H9 (cell line): ENCODE data around the gene BDH1. TPM values are rescaled to one million over a fixed set of nuclear protein-coding genes. Genes with fewer than 3 reads are reported as not detected.

Experiments used
- DNase-seq: peaks from one replicate; pipeline ENCODE4 v3.0.0-alpha.2; 2017
- H2AFZ ChIP-seq: one replicate; pipeline ENCODE4 v1.6.1; 2013; ENCODE audit warnings: mild to moderate bottlenecking, low read length, control low read depth, moderate library complexity
- H2AK5ac ChIP-seq: 2 replicates; pipeline ENCODE4 v1.6.1; 2013; ENCODE audit warnings: low read length, control low read depth, mixed read lengths; ENCODE audit not compliant: insufficient read length
- H2BK120ac ChIP-seq: one replicate; pipeline ENCODE4 v1.6.1; 2013; ENCODE audit warnings: low read depth, mild to moderate bottlenecking, low read length, control low read depth, inconsistent platforms; ENCODE audit not compliant: poor library complexity, severe bottlenecking
- H2BK12ac ChIP-seq: 2 replicates; pipeline ENCODE4 v1.6.1; 2013; ENCODE audit warnings: low read length, control low read depth, mixed read lengths, low read depth; ENCODE audit not compliant: insufficient read length
- H2BK15ac ChIP-seq: 2 replicates; pipeline ENCODE4 v1.6.1; 2013; ENCODE audit warnings: low read depth, low read length, control low read depth
- H2BK20ac ChIP-seq: one replicate; pipeline ENCODE4 v1.6.1; 2013; ENCODE audit warnings: low read depth, mild to moderate bottlenecking, low read length, control low read depth, inconsistent platforms; ENCODE audit not compliant: poor library complexity, severe bottlenecking
- H2BK5ac ChIP-seq: 2 replicates; pipeline ENCODE4 v1.6.1; 2013; ENCODE audit warnings: low read length, control low read depth, mixed read lengths; ENCODE audit not compliant: insufficient read length
- H3K14ac ChIP-seq: 2 replicates; pipeline ENCODE4 v1.6.1; 2013; ENCODE audit warnings: low read length, control low read depth; ENCODE audit not compliant: insufficient read depth
- H3K18ac ChIP-seq: 2 replicates; pipeline ENCODE4 v1.6.1; 2013; ENCODE audit warnings: low read depth, mild to moderate bottlenecking, mixed read lengths, low read length, control low read depth; ENCODE audit not compliant: insufficient read length
- H3K23ac ChIP-seq: 2 replicates; pipeline ENCODE4 v1.6.1; 2013; ENCODE audit warnings: low read length, control low read depth, mixed read lengths, low read depth; ENCODE audit not compliant: insufficient read length
- H3K23me2 ChIP-seq: 2 replicates; pipeline ENCODE4 v1.6.1; 2013; ENCODE audit warnings: low read depth, mild to moderate bottlenecking, mixed read lengths, low read length, control low read depth; ENCODE audit not compliant: insufficient read length, poor library complexity, severe bottlenecking
- H3K27ac ChIP-seq: 2 replicates; pipeline ENCODE4 v1.5.1; 2013; ENCODE audit warnings: low read length, control low read depth, mixed read lengths, low read depth; ENCODE audit not compliant: insufficient read length
- H3K27me3 ChIP-seq: 2 replicates; pipeline ENCODE4 v1.6.1; 2013; ENCODE audit warnings: low read length, control low read depth, inconsistent platforms; ENCODE audit not compliant: insufficient read depth
- H3K4ac ChIP-seq: 2 replicates; pipeline ENCODE4 v1.6.1; 2013; ENCODE audit warnings: low read depth, mild to moderate bottlenecking, control low read depth, inconsistent platforms, low read length, moderate library complexity
- H3K4me1 ChIP-seq: 2 replicates; pipeline ENCODE4 v1.6.1; 2013; ENCODE audit warnings: low read length, control low read depth, inconsistent platforms; ENCODE audit not compliant: insufficient read depth
- H3K4me2 ChIP-seq: 2 replicates; pipeline ENCODE4 v1.6.1; 2013; ENCODE audit warnings: low read length, control low read depth, mixed read lengths; ENCODE audit not compliant: insufficient read length, insufficient read depth
- H3K56ac ChIP-seq: 2 replicates; pipeline ENCODE4 v1.6.1; 2013; ENCODE audit warnings: low read depth, mild to moderate bottlenecking, mixed read lengths, low read length, control low read depth; ENCODE audit not compliant: insufficient read length
- H3K79me1 ChIP-seq: 2 replicates; pipeline ENCODE4 v1.6.1; 2013; ENCODE audit warnings: low read depth, mild to moderate bottlenecking, moderate library complexity, low read length, control low read depth, inconsistent platforms; ENCODE audit not compliant: insufficient read depth, poor library complexity, severe bottlenecking
- H3K79me2 ChIP-seq: 2 replicates; pipeline ENCODE4 v1.6.1; 2013; ENCODE audit warnings: low read length, control low read depth, inconsistent platforms; ENCODE audit not compliant: insufficient read depth
- H3K9ac ChIP-seq: 2 replicates; pipeline ENCODE4 v1.6.1; 2013; ENCODE audit warnings: low read length, control low read depth, mixed read lengths; ENCODE audit not compliant: insufficient read length; ENCODE audit errors: extremely low read depth
- H3K9me3 ChIP-seq: one replicate; pipeline ENCODE4 v1.6.1; 2013; ENCODE audit warnings: low read depth, low read length, inconsistent platforms; ENCODE audit not compliant: control insufficient read depth
- H3T11ph ChIP-seq: one replicate; pipeline ENCODE4 v1.6.1; 2013; ENCODE audit warnings: mild to moderate bottlenecking, low read length, control low read depth, inconsistent platforms
- H4K20me1 ChIP-seq: one replicate; pipeline ENCODE4 v1.6.1; 2013; ENCODE audit not compliant: control insufficient read depth, insufficient read length, insufficient read depth
- H4K5ac ChIP-seq: 2 replicates; pipeline ENCODE4 v1.6.1; 2013; ENCODE audit warnings: low read depth, mild to moderate bottlenecking, mixed read lengths, low read length, control low read depth; ENCODE audit not compliant: insufficient read length
- H4K8ac ChIP-seq: replicated peaks from 2 replicates; pipeline ENCODE4 v1.6.1; 2013; ENCODE audit warnings: low read length, control low read depth, mixed read lengths, low read depth; ENCODE audit not compliant: insufficient read length
- H4K91ac ChIP-seq: 2 replicates; pipeline ENCODE4 v1.6.1; 2013; ENCODE audit warnings: low read depth, mild to moderate bottlenecking, moderate library complexity, mixed read lengths, low read length, control low read depth; ENCODE audit not compliant: insufficient read length
- H3K27ac Mint-ChIP-seq, 3 experiments: 2 replicates in 2 of 3; 3 replicates in 1 of 3; pipeline ENCODE4 v1.8.0; 2020 to 2021; ENCODE audit warnings: mixed read lengths in 3 of 3, mild to moderate bottlenecking in 1 of 3, moderate library complexity in 1 of 3
- H3K27me3 Mint-ChIP-seq: 2 replicates; pipeline ENCODE4 v1.8.0; 2021; ENCODE audit warnings: low read depth, mild to moderate bottlenecking, moderate library complexity, mixed read lengths
- H3K36me3 Mint-ChIP-seq, 3 experiments: 2 replicates in 2 of 3; 3 replicates in 1 of 3; pipeline ENCODE4 v1.8.0; 2020 to 2021; ENCODE audit warnings: low read depth in 3 of 3, mixed read lengths in 3 of 3; ENCODE audit not compliant: insufficient read depth in 1 of 3
- H3K4me1 Mint-ChIP-seq, 2 experiments: 2 replicates each; pipeline ENCODE4 v1.8.0; 2020; ENCODE audit warnings: mixed read lengths in 2 of 2
- H3K4me3 Mint-ChIP-seq, 2 experiments: 2 replicates in 1 of 2; 3 replicates in 1 of 2; pipeline ENCODE4 v1.8.0; 2020 to 2021; ENCODE audit warnings: mild to moderate bottlenecking in 2 of 2, mixed read lengths in 2 of 2, moderate library complexity in 1 of 2
- H3K9me3 Mint-ChIP-seq, 2 experiments: 2 replicates in 1 of 2; 3 replicates in 1 of 2; pipeline ENCODE4 v1.8.0; 2020; ENCODE audit warnings: mild to moderate bottlenecking in 2 of 2, mixed read lengths in 2 of 2, moderate library complexity in 1 of 2
- CTCF ChIP-seq: fragments of 200-600 bp; sonication (generic); conservative IDR thresholded peaks from 3 replicates; pipeline ENCODE4 v1.8.0; 2021; ENCODE audit warnings: antibody characterized with exemption, mild to moderate bottlenecking
- WGBS: extraction: QIAGEN DNeasy Blood & Tissue Kit; methylation state at CpG from one replicate; pipeline ENCODE4 v1.1.7; 2013; ENCODE audit warnings: missing lambda C conversion rate, low lambda C conversion rate, mixed read lengths; ENCODE audit not compliant: insufficient read length; ENCODE audit errors: extremely low coverage; 5-methylcytosine and 5-hydroxymethylcytosine counted together
- total RNA-seq: library from RNA; stranded (reverse); gene quantifications from 2 replicates; pipeline ENCODE4 v1.2.1, GENCODE V29; 2021

Gene BDH1
- total RNA-seq, 1 experiment from 2014 or later: 23.8 TPM

GRCh38 chr3:197528190-197528589 is 27.6 kb downstream of the BDH1 start:
- H3K4me2 ChIP-seq: no peak overlapping the region
- no peak overlapping the region for H2BK20ac ChIP-seq
- no peak for DNase-seq
- H2BK5ac ChIP-seq: no peak overlapping the region
- Mint-ChIP-seq H3K36me3 (peaks cover 7 to 9% (median 8%) of the 10 kb centered on the region in 3 experiments; a peak in 5 of 7 replicates), H3K27me3 (no peaks in the 10 kb centered on the region), H3K4me1 (no peaks in the 10 kb centered on the region), H3K27ac (no peak overlapping the region), H3K9me3 (no peaks in the 10 kb centered on the region), H3K4me3 (no peak overlapping the region)
- no peaks in the 10 kb centered on the region for H3K9me3 ChIP-seq
- no peak overlapping the region for H3T11ph ChIP-seq
- no peak overlapping the region for H4K8ac ChIP-seq
- H3K79me2 ChIP-seq: no peaks in the 10 kb centered on the region
- H4K5ac ChIP-seq: no peak overlapping the region
- no peaks in the 10 kb centered on the region for H3K4me1 ChIP-seq
- no peaks in the 10 kb centered on the region for H3K27me3 ChIP-seq
- H4K91ac ChIP-seq: no peak overlapping the region
- no peak overlapping the region for H3K14ac ChIP-seq
- H2AFZ ChIP-seq: no peak overlapping the region
- H3K9ac ChIP-seq: no peak overlapping the region
- H3K79me1 ChIP-seq: no peaks in the 10 kb centered on the region
- no peak overlapping the region for H3K23ac ChIP-seq
- H2BK12ac ChIP-seq: no peak overlapping the region
- H4K20me1 ChIP-seq: no peaks in the 10 kb centered on the region
- no peak overlapping the region for H2BK120ac ChIP-seq
- no peak for TF ChIP-seq CTCF
- no CpG with 5 or more reads among the region's 6 CpGs for WGBS
- no peak overlapping the region for H3K18ac ChIP-seq
- no peaks in the 10 kb centered on the region for H3K23me2 ChIP-seq
- H2AK5ac ChIP-seq: no peak overlapping the region
- no peak overlapping the region for H3K56ac ChIP-seq
- no peak overlapping the region for H2BK15ac ChIP-seq
- no peak overlapping the region for H3K4ac ChIP-seq
- H3K27ac ChIP-seq: no peak overlapping the region
